Fibroblast of skin of scalp (primary cell): ENCODE results near the gene PAX2.

Experiments
- DNase-seq: peaks from one replicate; pipeline ENCODE4 v3.0.0-alpha.2; 2013

Gene PAX2

GRCh38 chr10:100858747-100859483, 113.5 kb downstream of the PAX2 start:
- DNase-seq, result no peak

DNA sequence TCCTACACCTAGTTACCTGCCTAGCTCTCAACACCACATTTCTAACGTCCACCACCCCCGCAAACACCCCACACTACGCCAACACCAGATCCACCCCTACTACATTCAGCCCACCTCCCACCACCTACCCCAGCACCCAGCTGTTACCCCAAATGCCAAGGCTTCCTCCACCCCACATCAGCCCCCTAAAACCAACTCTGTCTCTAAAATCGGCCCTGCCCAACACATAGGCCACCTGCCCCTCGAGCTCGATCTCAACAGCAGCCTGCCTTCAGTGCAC, 114.0 kb downstream of the PAX2 start:
- DNase-seq, result no peak

GRCh38 chr10:100863433-100863832, 118.1 kb downstream of the PAX2 start:
- no peak for DNase-seq

GRCh38 chr10:100864036-100864885, 118.9 kb downstream of the PAX2 start:
- DNase-seq, result no peak

GRCh38 chr10:100864978-100865377, 119.6 kb downstream of the PAX2 start:
- DNase-seq, result no peak

DNA sequence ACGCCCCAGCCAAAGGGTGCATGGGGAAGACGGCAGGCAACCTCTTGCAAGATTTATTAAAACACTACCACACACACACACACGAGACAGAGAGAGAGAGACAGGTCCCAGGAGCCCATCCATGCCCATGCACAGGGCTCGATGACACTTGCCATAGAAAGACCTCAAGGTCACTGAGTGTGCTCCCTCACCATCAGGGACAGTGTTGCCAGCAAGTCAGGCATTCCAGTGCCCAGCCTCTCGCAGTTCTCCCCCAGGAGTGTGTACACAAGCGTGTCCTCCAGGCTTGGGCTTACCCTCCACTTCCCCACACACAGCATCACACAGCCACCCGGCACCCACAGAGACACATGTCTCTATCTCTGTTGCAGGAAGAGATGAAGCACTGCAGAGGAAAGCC, 120.6 kb downstream of the PAX2 start:
- DNase-seq, result no peak

GRCh38 chr10:100866575-100867098, 121.3 kb downstream of the PAX2 start:
- no peak for DNase-seq

- no peak for DNase-seq
These were observed 122.0 kb downstream of the PAX2 start for GRCh38 chr10:100867261-100867963.

GRCh38 chr10:100868382-100868781, 123.0 kb downstream of the PAX2 start:
- no peak for DNase-seq

- no peak for DNase-seq
These were observed 124.0 kb downstream of the PAX2 start for GRCh38 chr10:100869399-100869798.

- peak; percentile 72 for DNase-seq
These were observed 126.8 kb downstream of the PAX2 start for GRCh38 chr10:100872034-100872791.

GRCh38 chr10:100873146-100873826, 127.9 kb downstream of the PAX2 start:
- DNase-seq, result peak; percentile 1

GRCh38 chr10:100873827-100874326, 128.5 kb downstream of the PAX2 start:
- DNase-seq, result no peak

GRCh38 chr10:100874702-100875483, 129.5 kb downstream of the PAX2 start:
- DNase-seq, result no peak

- no peak for DNase-seq
These were observed 130.2 kb downstream of the PAX2 start for GRCh38 chr10:100875484-100876166.

DNA sequence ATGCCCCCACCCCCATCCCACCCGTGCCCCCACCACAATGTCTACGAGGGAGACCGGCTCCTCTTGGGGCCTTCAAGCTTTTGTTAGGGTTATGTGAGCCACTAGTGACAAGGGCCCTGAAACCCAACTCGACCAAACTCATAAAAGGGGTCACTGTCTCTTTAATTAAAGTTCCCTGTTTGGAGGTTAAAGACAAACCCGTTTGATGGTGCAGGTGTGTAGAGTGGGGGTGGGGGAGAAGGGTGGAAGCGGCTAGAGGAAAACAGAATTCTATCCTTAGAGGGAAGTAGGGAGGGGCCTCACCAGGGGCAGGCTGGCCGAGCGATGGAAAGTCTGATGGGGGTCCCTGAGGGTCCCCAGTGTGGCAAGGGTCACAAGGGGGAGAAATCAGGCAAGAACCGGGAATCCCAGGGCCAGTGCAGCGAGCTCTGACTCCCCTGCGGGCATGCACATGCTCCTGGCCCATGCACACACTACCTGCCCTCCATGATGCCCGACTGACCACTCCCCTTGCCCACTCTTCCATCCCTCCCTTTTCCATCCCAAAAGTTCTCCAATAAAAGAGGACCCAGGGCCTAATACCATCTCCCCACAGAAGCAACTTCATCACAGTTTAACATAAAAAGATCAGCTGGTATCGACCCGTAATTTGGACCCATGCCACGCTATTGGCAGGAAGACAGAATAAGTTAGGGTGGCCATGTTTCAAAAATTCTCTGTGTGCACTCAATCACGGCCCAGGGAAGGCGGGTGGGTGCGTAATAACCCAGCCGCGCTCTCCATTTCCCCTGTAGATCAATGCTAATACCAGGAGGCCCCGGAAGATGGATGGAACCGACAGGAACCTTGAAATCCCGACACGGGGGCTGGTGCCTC, 131.4 kb downstream of the PAX2 start:
- no peak for DNase-seq

- DNase-seq, result no peak
These were observed 132.1 kb downstream of the PAX2 start for GRCh38 chr10:100877461-100877850.

DNA sequence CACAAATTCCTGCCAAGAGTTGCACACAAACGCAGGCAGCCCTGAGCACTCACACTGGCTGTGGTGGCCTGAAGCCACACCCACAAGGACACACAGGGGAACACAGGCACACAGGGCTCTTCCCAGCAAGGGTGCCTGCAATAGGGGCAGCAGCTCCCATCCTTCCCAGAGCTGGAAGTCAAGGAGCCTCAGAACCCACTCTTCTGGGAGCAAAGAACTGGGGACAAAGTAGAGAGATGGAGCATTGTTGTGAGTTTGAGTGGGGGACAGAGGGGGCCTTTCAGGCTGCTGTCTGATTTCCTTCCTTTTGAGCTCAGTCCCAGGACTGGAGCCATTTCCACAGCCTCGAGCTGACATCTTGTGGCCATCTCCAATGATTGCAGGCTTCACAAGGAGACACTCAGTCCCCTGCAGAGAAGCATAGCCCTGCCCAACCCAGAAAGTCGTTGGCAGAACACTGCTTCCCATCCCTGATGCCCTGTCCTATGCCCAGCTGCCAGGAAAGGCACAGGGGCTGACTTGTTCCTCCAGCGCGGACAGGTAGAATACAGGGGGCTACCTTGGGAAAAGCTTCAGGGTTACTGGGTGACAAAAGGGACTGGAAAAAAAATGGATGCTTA, 133.0 kb downstream of the PAX2 start:
- peak; percentile 81 for DNase-seq
